HFFc6 (cell line): ENCODE data around the gene LHX4. TPM values are rescaled to one million over a fixed set of nuclear protein-coding genes. Genes with fewer than 3 reads are reported as not detected.

ENCODE experiments used
- DNase-seq: peaks from one replicate; pipeline ENCODE4 v3.0.0-alpha.2; 2018
- H3K27ac Mint-ChIP-seq: 2 replicates; pipeline ENCODE4 v1.8.0; 2020; ENCODE audit warnings: mild to moderate bottlenecking, mixed read lengths
- H3K27me3 Mint-ChIP-seq: 2 replicates; pipeline ENCODE4 v1.8.0; 2021; ENCODE audit warnings: mild to moderate bottlenecking, moderate library complexity, mixed read lengths; ENCODE audit not compliant: insufficient read depth
- H3K36me3 Mint-ChIP-seq: 2 replicates; pipeline ENCODE4 v1.8.0; 2021; ENCODE audit warnings: low read depth, mixed read lengths
- H3K4me1 Mint-ChIP-seq: 2 replicates; pipeline ENCODE4 v1.8.0; 2020; ENCODE audit warnings: low read depth, mixed read lengths
- H3K4me3 Mint-ChIP-seq: 2 replicates; pipeline ENCODE4 v1.8.0; 2020; ENCODE audit warnings: mild to moderate bottlenecking, moderate library complexity, mixed read lengths
- H3K9me3 Mint-ChIP-seq: 2 replicates; pipeline ENCODE4 v1.8.0; 2020; ENCODE audit warnings: mild to moderate bottlenecking, mixed read lengths
- total RNA-seq, 6 experiments: library from RNA; stranded (reverse); fragmentation: NEBNext Ultra II Directional; extraction: Animal tissue kit (Norgen Biotek cat#: 25700); gene quantifications; 2 replicates in 1 of 6; 3 replicates in 5 of 6; pipeline ENCODE4 v1.2.3, GENCODE V29; 2021
- TF ChIP-seq, protein P1 (sequence below): fragments of 200-600 bp; sonication (generic); IDR thresholded peaks from 2 replicates; pipeline ENCODE4 v1.5.0; 2021; ENCODE audit warnings: antibody characterized with exemption, mild to moderate bottlenecking

The LHX4 gene
- total RNA-seq, 6 experiments from 2014 or later = 0.28 to 0.71 (median 0.41) TPM

DNA sequence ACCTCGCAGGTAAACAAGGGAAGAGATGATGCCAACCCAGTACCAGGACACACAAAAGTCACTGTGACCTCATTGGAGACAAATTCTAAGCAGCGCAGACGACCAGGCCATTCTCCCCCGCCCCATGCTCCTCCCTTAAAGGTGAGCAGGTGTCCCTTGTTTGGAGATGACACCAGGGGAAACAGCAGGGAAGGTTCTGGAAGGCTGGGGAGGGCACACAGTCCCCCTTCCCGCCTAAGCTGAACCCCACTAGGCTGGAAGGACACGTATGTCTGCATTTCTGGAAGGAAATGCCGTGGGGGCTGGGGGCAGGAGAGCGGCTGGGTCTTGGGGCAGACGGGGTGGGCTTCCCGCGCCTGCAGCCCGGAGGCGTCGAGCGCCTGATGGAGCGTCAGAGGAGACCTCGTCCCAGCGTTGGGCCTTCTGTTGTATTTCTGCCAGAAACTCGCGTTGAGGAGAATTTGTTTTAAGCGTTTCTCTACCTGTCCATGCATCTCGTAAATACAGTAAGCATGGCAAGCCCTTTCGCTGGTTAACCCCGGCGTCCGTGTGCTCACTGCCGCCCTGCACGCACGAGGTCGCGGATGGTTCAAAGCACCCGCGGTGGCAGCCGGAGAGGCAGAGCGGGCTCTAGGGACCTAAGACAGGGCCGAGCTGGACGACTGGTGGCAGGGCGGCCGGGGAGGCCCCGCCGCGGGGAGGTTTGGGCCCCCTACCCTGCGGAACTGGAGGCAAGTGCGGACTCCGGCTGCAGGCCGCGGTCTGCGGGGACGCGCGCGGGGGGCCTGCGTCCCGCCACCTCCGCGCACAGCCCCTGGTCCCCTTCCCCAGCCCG lies 1.2 kb upstream of the LHX4 start:
- H3K27ac Mint-ChIP-seq = no peak overlapping the region
- DNase-seq = no peak
- H3K9me3 Mint-ChIP-seq = no peaks in the 10 kb centered on the region
- peaks cover 65% of the 10 kb centered on the region for H3K27me3 Mint-ChIP-seq
- no peaks in the 10 kb centered on the region for H3K36me3 Mint-ChIP-seq
- H3K4me3 Mint-ChIP-seq = peak overlapping the region; percentile 81
- TF ChIP-seq, protein P1, sequence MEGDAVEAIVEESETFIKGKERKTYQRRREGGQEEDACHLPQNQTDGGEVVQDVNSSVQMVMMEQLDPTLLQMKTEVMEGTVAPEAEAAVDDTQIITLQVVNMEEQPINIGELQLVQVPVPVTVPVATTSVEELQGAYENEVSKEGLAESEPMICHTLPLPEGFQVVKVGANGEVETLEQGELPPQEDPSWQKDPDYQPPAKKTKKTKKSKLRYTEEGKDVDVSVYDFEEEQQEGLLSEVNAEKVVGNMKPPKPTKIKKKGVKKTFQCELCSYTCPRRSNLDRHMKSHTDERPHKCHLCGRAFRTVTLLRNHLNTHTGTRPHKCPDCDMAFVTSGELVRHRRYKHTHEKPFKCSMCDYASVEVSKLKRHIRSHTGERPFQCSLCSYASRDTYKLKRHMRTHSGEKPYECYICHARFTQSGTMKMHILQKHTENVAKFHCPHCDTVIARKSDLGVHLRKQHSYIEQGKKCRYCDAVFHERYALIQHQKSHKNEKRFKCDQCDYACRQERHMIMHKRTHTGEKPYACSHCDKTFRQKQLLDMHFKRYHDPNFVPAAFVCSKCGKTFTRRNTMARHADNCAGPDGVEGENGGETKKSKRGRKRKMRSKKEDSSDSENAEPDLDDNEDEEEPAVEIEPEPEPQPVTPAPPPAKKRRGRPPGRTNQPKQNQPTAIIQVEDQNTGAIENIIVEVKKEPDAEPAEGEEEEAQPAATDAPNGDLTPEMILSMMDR = no peak
- peaks cover 10% of the 10 kb centered on the region for H3K4me1 Mint-ChIP-seq

DNA sequence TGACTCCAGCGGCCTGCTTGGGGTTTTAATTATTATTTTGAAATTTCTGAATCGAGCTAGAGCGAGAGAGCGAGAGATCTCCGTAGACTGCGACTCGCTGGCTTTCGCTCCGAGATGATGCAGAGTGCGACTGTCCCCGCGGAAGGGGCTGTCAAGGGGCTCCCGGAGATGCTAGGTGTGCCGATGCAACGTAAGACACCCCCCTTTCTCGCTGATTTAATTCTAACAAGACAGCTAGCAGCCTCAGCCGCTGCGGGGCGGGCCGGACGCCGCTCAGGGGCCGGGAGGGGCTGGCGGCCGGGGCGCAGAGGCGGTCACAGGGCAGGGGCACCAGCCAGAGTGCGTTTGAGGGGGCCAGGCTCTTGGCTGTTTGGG lies 339 bp downstream of the LHX4 start:
- Mint-ChIP-seq H3K27me3 (peaks cover 66% of the 10 kb centered on the region), H3K9me3 (no peaks in the 10 kb centered on the region), H3K36me3 (no peaks in the 10 kb centered on the region), H3K27ac (no peak overlapping the region), H3K4me3 (peak overlapping the region; percentile 85), H3K4me1 (peaks cover 10% of the 10 kb centered on the region)
- TF ChIP-seq, protein P1 = no peak
- DNase-seq = no peak

DNA sequence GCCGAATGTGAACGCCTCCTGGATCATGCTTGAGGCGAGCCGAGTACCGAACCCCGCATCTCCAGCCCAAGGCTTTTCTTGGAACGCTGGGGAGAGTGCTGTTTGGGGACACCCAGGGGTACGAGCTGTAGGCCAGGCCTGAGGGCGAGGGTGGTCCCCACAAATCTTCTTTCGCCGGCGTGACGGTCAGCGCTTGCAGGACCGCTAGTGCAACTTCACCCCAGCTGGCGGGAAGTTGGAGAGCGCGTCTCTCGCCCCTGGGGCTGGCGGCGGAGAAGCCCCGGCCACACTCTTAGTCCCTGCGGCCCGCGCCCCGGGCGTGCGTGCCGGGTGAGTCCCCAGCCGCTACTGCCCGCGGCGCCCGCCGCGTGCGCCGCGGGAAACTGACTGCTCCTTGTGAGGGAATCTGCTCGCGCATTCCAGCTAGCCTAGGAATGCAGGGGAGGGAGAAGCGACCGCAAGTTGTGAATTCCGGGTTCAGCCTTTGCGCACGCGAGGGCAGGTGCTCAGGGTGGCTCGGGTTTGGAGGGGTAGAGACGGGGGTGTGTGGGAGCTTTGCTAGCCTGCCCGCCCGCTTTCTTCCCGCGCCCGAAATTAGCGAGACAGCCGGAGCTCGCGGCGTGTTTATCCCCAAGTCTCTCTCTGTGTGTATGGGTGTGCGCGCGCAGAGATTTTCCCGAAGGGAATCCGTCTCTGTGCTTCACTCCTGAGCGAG lies 884 bp downstream of the LHX4 start:
- no peaks in the 10 kb centered on the region for H3K9me3 Mint-ChIP-seq
- TF ChIP-seq, protein P1 = no peak
- H3K27me3 Mint-ChIP-seq = peaks cover 67% of the 10 kb centered on the region
- no peak overlapping the region for H3K27ac Mint-ChIP-seq
- H3K4me1 Mint-ChIP-seq = peaks cover 10% of the 10 kb centered on the region
- H3K4me3 Mint-ChIP-seq = peak overlapping the region; percentile 85
- no peaks in the 10 kb centered on the region for H3K36me3 Mint-ChIP-seq
- DNase-seq = peak; percentile 30

DNA sequence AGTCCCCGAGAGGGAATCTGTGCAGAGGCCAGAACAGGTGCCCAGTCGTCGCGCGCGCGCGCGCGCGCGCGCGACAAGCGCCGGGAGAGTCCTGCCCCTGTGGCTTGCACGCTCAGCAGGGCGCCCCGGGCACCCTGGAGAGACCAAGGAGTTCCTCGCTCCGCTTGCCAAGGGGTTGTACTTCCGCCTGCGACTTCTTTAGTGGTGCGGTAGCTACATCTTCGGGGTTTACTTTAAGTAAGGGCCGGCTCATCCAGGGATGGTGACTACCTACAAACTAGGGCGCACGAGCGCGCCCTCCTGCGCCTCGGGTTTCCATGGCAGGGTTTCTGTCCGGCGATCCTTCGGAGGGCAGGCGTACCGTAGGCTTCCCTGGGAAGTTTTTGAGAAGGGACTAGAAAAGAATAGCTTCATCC lies 1.4 kb downstream of the LHX4 start:
- no peak for DNase-seq
- peaks cover 10% of the 10 kb centered on the region for H3K4me1 Mint-ChIP-seq
- H3K27me3 Mint-ChIP-seq = peaks cover 67% of the 10 kb centered on the region
- H3K4me3 Mint-ChIP-seq = peak overlapping the region; percentile 85
- H3K36me3 Mint-ChIP-seq = no peaks in the 10 kb centered on the region
- no peaks in the 10 kb centered on the region for H3K9me3 Mint-ChIP-seq
- TF ChIP-seq, protein P1 = 0 out of 2 replicates have a peak, but pooled peaks have one; percentile 12
- no peak overlapping the region for H3K27ac Mint-ChIP-seq

DNA sequence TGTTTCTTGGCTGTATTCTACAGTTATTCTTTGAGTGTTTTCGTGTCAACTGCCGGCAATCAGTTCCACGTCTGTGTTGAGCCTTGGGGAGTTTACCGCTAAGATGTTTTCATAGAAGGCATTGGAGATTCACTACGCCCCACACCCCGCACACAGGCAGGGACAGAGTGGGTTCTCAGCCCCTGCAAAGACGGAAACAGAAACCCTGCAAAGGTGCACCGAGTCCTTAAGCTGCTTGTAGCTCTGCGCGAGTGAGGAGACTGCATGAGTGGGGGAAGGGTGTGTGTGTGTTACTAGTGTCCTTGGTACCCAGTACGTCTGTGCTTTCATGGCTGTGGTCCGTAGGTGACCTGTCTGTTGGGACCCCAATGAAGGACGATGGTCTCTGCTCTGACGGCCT lies 1.9 kb downstream of the LHX4 start:
- Mint-ChIP-seq H3K27me3 (peaks cover 67% of the 10 kb centered on the region), H3K4me1 (peaks cover 10% of the 10 kb centered on the region), H3K27ac (no peak overlapping the region), H3K36me3 (no peaks in the 10 kb centered on the region), H3K4me3 (peak overlapping the region; percentile 85), H3K9me3 (no peaks in the 10 kb centered on the region)
- TF ChIP-seq, protein P1 = no peak
- no peak for DNase-seq
